GM12874 (cell line): ENCODE data around the gene SYT17.

Source experiments
- TF ChIP-seq, protein P1 (sequence below): IDR thresholded peaks from 2 replicates; pipeline ENCODE4 v1.5.1; 2011; ENCODE audit warnings: low read depth, mild to moderate bottlenecking, control low read depth, low read length, moderate library complexity; ENCODE audit not compliant: insufficient read depth

The SYT17 gene

GRCh38 chr16:19241512-19241911, 73.5 kb downstream of the SYT17 start:
- TF ChIP-seq, protein P1, sequence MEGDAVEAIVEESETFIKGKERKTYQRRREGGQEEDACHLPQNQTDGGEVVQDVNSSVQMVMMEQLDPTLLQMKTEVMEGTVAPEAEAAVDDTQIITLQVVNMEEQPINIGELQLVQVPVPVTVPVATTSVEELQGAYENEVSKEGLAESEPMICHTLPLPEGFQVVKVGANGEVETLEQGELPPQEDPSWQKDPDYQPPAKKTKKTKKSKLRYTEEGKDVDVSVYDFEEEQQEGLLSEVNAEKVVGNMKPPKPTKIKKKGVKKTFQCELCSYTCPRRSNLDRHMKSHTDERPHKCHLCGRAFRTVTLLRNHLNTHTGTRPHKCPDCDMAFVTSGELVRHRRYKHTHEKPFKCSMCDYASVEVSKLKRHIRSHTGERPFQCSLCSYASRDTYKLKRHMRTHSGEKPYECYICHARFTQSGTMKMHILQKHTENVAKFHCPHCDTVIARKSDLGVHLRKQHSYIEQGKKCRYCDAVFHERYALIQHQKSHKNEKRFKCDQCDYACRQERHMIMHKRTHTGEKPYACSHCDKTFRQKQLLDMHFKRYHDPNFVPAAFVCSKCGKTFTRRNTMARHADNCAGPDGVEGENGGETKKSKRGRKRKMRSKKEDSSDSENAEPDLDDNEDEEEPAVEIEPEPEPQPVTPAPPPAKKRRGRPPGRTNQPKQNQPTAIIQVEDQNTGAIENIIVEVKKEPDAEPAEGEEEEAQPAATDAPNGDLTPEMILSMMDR: no peak

GRCh38 chr16:19242186-19242585, 74.1 kb downstream of the SYT17 start:
- TF ChIP-seq, protein P1: no peak

DNA sequence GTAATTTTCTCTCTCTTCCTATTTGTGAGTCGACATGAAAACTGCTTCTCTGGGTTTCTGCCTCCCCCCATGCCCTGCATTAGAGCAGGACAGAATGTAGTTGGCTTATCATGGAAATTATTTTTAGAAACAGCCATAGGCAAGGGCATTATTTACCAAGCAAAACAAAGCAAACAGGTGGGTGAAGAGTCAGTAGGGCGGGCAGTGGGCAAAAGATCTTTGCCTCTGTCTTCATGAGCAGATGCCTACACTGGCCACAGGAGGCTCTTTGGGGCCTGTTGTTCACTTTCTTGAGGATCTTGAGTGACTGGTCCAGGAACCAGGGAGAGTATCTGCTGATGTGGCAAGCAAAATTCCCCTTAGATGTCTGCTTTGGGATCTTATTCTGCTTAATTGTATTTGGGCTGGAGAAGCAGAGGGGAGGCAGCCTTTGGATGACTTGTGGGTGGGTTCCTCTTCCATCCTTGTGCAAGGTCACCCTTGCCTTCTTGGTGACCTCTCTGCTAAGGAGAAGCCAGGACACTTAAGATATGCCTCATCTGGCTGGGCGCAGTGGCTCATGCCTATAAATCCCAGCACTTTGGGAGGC, 75.0 kb downstream of the SYT17 start:
- TF ChIP-seq, protein P1: no peak

DNA sequence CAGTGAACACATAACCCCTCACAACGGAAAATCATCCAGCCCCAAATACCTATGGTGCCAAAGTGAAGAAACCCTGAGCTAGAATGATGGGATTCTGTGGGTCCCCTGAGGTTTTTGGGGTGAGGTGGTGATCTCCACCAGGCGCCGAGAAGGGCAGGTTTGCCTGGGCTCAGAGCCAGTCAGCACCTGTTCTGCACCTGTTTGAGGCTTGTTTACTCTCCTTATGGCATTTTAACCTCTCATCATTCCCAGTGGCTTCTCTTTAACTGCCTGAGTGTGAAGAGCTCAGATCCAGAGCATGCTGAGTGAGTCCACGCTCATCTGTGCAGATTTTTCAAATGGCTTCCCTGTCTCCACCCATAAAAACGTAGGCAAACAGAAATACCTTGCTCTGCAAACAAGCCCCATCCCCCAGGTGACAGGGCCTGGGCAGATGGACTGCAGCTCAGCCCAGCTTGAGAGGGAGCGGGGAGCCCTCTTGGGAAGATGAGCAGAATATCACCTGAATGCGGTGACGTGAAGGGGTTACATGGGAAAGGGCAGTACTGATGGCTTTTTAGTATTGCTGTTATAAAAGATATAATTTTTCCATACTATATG, 77.4 kb downstream of the SYT17 start:
- TF ChIP-seq, protein P1: no peak

DNA sequence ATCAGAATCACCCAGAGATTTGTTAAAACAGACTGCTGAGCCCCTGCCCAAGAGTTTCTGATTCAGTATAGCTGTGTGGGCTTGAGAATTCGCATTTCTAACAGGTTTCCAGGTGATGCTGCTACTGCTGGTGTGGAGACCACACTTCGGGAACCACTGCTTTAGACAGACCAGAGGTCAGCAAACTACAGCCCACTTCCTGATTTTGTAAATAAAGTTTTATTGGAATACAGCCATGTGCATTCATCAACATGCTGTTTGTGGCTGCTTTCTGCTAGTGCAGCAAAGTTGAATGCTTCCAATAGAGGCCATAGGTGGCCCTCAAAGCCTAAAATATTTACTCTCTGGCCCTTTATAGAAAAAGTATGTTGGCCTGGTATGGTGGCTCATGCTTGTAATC, 84.9 kb downstream of the SYT17 start:
- TF ChIP-seq, protein P1: no peak

- TF ChIP-seq, protein P1: no peak
Measured at GRCh38 chr16:19254611-19255010, 86.6 kb downstream of the SYT17 start.

- TF ChIP-seq, protein P1: no peak
Measured at GRCh38 chr16:19264123-19264673, 96.2 kb downstream of the SYT17 start.
